SK-N-SH treated with all-trans-retinoic acid at 6 μM for 48 hours (cell line): Measurements from ENCODE around the gene WIPI1.

ENCODE experiments used
- ATAC-seq: fragments of 200-7000 bp; cut with Tn5 transposase; 3 replicates; pipeline ENCODE4 v1.9.1; 2020; ENCODE audit warnings: mild to moderate bottlenecking, moderate library complexity
- BACH2 ChIP-seq: fragments of 250-450 bp; sonication (Bioruptor Pico); IDR thresholded peaks from 2 replicates; pipeline ENCODE4 v1.9.0; 2021; ENCODE audit warnings: mild to moderate bottlenecking, borderline replicate concordance
- ESRRG ChIP-seq: fragments of 250-450 bp; sonication (Bioruptor Pico); IDR thresholded peaks from 2 replicates; pipeline ENCODE4 v1.6.1; 2021; ENCODE audit warnings: mild to moderate bottlenecking
- GLIS3 ChIP-seq: fragments of 250-450 bp; sonication (Bioruptor Pico); IDR thresholded peaks from 2 replicates; pipeline ENCODE4 v1.5.0; 2020; ENCODE audit warnings: mild to moderate bottlenecking, moderate library complexity
- ISL1 ChIP-seq: fragments of 250-450 bp; sonication (Bioruptor Pico); IDR thresholded peaks from 2 replicates; pipeline ENCODE4 v2.1.2; 2022; ENCODE audit warnings: mild to moderate bottlenecking, moderate library complexity
- OSR1 ChIP-seq: fragments of 250-450 bp; sonication (Bioruptor Pico); IDR thresholded peaks from 2 replicates; pipeline ENCODE4 v1.8.0; 2022; ENCODE audit warnings: moderate library complexity, mild to moderate bottlenecking, inconsistent platforms
- PPARA ChIP-seq: fragments of 250-450 bp; sonication (Bioruptor Pico); IDR thresholded peaks from 2 replicates; pipeline ENCODE4 v1.5.0; 2020; ENCODE audit warnings: mild to moderate bottlenecking, borderline replicate concordance
- RARB ChIP-seq: fragments of 250-450 bp; sonication (Bioruptor Pico); IDR thresholded peaks from 2 replicates; pipeline ENCODE4 v1.8.0; 2021; ENCODE audit warnings: mild to moderate bottlenecking, moderate library complexity
- SNAI2 ChIP-seq: fragments of 250-450 bp; sonication (Bioruptor Pico); IDR thresholded peaks from 2 replicates; pipeline ENCODE4 v1.5.0; 2020; ENCODE audit warnings: mild to moderate bottlenecking, moderate library complexity
- TCF4 ChIP-seq: fragments of 250-450 bp; sonication (Bioruptor Pico); IDR thresholded peaks from 2 replicates; pipeline ENCODE4 v1.8.0; 2021; ENCODE audit warnings: mild to moderate bottlenecking, moderate library complexity, borderline replicate concordance
- ZC3H10 ChIP-seq: fragments of 250-450 bp; sonication (Bioruptor Pico); IDR thresholded peaks from 2 replicates; pipeline ENCODE4 v1.5.1; 2021; ENCODE audit warnings: mild to moderate bottlenecking, moderate library complexity
- ZFP3 ChIP-seq: fragments of 250-450 bp; sonication (Bioruptor Pico); IDR thresholded peaks from 2 replicates; pipeline ENCODE4 v1.5.0; 2020; ENCODE audit warnings: mild to moderate bottlenecking, moderate library complexity
- ZFP30 ChIP-seq: fragments of 450-650 bp; formaldehyde crosslinking; IDR thresholded peaks from 2 replicates; pipeline ENCODE4 v1.5.0; 2022; ENCODE audit warnings: mild to moderate bottlenecking, moderate library complexity
- ZNF565 ChIP-seq: fragments of 450-650 bp; formaldehyde crosslinking; conservative IDR thresholded peaks from 2 replicates; pipeline ENCODE4 v1.5.0; 2020; ENCODE audit warnings: low read depth, mild to moderate bottlenecking, moderate library complexity
- ZNF70 ChIP-seq: fragments of 450-650 bp; formaldehyde crosslinking; IDR thresholded peaks from 2 replicates; pipeline ENCODE4 v1.5.0; 2020; ENCODE audit warnings: mild to moderate bottlenecking, moderate library complexity
- ZNF8 ChIP-seq: fragments of 450-650 bp; formaldehyde crosslinking; IDR thresholded peaks from 2 replicates; pipeline ENCODE4 v1.5.0; 2020; ENCODE audit warnings: mild to moderate bottlenecking, moderate library complexity
- TF ChIP-seq, protein P1 (sequence below): fragments of 250-450 bp; sonication (Bioruptor Pico); IDR thresholded peaks from 2 replicates; pipeline ENCODE4 v1.8.0; 2020; ENCODE audit warnings: mild to moderate bottlenecking, moderate library complexity, borderline replicate concordance
- TF ChIP-seq, protein P2 (sequence below): fragments of 250-450 bp; sonication (Bioruptor Pico); IDR thresholded peaks from 2 replicates; pipeline ENCODE4 v1.5.0; 2020; ENCODE audit warnings: mild to moderate bottlenecking, moderate library complexity
- TF ChIP-seq, protein P3 (sequence below): fragments of 250-450 bp; sonication (Bioruptor Pico); IDR thresholded peaks from 2 replicates; pipeline ENCODE4 v1.8.0; 2021; ENCODE audit warnings: low read depth, mild to moderate bottlenecking, moderate library complexity, borderline replicate concordance

WIPI1 gene

DNA sequence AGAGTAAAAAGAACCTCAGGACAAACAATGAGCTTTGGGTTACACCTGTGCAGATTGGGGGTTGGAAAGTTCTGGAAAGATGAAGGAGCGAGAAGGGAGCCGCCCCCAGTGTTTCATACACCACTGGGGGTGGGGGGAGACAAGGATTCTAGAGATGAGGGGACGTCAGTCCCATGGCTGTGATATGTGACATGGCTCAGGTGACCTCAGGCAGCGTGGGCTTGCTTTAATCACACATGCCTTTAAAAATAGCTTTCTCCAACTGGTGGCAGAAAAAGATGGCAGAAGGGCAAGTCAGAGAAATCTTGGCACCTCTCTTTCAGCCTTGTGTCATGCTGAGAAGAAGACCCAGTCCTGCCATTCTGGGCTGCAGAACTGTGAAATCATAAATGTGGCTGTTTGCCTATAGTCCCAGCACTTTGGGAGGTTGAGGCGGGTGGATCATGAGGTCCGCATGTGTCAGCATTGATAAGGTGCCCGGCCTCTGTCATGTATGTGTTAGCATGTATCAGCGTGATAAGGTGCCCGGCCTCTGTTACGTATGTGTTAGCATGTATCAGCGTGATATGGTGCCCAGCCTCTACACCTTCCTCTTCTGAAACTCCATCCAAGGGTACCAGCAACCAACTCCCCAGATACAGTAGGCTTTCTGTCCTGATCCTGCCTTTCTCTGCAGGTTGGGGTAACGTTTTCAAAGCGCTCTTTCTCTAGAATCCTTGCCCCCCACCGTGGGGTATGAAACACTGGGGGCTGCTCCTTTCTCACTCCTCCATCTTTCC, 25.0 kb downstream of the WIPI1 start (continued):
- TF ChIP-seq, protein P1, sequence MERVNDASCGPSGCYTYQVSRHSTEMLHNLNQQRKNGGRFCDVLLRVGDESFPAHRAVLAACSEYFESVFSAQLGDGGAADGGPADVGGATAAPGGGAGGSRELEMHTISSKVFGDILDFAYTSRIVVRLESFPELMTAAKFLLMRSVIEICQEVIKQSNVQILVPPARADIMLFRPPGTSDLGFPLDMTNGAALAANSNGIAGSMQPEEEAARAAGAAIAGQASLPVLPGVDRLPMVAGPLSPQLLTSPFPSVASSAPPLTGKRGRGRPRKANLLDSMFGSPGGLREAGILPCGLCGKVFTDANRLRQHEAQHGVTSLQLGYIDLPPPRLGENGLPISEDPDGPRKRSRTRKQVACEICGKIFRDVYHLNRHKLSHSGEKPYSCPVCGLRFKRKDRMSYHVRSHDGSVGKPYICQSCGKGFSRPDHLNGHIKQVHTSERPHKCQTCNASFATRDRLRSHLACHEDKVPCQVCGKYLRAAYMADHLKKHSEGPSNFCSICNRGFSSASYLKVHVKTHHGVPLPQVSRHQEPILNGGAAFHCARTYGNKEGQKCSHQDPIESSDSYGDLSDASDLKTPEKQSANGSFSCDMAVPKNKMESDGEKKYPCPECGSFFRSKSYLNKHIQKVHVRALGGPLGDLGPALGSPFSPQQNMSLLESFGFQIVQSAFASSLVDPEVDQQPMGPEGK (CRISPR knock-in tag) = no peak

DNA sequence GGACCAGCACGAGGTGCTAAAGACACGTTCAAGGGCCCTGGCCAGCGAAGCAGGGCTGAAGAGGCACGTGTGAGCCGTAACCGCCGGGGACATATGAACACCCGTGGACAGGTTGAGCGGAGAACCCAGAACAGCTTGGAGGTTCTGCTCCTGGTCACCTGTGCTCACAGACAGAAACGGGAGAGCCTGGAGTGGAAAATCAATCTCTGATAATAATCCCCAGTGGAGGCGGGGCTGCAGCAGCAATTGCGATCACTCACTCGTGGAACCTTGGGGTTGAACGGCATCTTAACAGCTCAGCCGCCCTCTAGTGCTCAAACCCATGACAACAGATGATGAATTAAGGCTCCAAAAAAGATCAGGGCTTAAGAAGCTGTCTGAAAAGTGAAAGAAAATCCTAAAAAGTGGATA, 25.6 kb downstream of the WIPI1 start:
- TF ChIP-seq, protein P2, sequence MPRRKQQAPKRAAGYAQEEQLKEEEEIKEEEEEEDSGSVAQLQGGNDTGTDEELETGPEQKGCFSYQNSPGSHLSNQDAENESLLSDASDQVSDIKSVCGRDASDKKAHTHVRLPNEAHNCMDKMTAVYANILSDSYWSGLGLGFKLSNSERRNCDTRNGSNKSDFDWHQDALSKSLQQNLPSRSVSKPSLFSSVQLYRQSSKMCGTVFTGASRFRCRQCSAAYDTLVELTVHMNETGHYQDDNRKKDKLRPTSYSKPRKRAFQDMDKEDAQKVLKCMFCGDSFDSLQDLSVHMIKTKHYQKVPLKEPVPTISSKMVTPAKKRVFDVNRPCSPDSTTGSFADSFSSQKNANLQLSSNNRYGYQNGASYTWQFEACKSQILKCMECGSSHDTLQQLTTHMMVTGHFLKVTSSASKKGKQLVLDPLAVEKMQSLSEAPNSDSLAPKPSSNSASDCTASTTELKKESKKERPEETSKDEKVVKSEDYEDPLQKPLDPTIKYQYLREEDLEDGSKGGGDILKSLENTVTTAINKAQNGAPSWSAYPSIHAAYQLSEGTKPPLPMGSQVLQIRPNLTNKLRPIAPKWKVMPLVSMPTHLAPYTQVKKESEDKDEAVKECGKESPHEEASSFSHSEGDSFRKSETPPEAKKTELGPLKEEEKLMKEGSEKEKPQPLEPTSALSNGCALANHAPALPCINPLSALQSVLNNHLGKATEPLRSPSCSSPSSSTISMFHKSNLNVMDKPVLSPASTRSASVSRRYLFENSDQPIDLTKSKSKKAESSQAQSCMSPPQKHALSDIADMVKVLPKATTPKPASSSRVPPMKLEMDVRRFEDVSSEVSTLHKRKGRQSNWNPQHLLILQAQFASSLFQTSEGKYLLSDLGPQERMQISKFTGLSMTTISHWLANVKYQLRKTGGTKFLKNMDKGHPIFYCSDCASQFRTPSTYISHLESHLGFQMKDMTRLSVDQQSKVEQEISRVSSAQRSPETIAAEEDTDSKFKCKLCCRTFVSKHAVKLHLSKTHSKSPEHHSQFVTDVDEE (CRISPR knock-in tag) = no peak
- TF ChIP-seq ISL1 (CRISPR knock-in tag) (no peak), ZFP30 (CRISPR knock-in tag) (no peak), ZNF8 (CRISPR knock-in tag) (no peak), ESRRG (CRISPR knock-in tag) (no peak), TCF4 (CRISPR knock-in tag) (no peak), PPARA (no peak)
- TF ChIP-seq, protein P3, sequence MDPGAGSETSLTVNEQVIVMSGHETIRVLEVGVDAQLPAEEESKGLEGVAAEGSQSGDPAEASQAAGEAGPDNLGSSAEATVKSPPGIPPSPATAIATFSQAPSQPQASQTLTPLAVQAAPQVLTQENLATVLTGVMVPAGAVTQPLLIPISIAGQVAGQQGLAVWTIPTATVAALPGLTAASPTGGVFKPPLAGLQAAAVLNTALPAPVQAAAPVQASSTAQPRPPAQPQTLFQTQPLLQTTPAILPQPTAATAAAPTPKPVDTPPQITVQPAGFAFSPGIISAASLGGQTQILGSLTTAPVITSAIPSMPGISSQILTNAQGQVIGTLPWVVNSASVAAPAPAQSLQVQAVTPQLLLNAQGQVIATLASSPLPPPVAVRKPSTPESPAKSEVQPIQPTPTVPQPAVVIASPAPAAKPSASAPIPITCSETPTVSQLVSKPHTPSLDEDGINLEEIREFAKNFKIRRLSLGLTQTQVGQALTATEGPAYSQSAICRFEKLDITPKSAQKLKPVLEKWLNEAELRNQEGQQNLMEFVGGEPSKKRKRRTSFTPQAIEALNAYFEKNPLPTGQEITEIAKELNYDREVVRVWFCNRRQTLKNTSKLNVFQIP (CRISPR knock-in tag) = no peak
- no peak for ATAC-seq

DNA sequence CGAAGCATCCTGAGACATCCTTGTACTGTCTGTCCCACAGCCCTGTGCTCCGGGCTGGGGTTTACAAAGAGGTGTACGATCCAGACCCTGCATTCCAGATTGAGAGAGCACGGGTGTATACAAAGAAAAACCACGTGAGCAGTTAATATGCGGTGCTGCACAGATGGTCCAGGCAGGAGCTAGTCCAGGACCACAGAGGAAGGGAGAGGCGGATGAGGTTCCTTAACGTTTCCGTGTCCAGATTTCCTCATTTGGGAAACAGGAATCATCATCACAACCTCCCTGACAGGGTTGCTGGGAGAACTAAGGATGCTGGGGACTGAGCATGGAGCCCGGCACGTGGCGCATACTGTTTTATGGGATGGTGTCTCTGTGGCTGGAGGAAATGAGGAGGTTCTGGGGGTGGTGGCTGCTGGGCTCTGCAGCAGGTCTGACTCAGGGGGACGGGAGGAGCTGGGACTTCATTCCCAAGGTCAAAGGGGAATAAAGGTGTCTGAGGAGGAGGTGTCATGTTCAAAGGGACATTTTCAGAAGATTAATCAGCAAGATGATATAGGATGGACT, 26.2 kb downstream of the WIPI1 start:
- TF ChIP-seq OSR1 (CRISPR knock-in tag) (no peak), ZNF70 (CRISPR knock-in tag) (no peak), GLIS3 (CRISPR knock-in tag) (no peak), TCF4 (CRISPR knock-in tag) (no peak)
- TF ChIP-seq, all 23 proteins: peak for 0
- ATAC-seq = no peak

DNA sequence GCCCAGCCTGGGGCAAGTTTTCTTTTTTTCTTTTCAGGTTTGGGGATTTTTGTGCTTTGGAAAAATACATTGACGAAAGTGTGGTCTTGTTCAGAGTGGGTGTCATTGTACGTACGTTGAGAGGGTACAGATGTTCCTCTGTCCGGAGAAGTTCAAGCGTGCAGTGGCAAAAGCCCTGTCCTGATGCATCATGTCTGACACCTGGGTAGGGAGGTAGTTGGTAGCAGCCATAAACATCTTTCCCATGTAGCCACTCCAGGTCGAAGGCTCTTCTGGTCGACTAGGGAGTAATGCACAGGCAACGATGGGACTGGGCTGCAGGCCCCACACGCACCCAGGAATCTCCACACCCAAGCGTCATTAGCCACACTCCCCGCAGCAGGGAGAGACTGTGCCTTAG, 27.4 kb downstream of the WIPI1 start:
- TF ChIP-seq RARB (CRISPR knock-in tag) (no peak), ZFP30 (CRISPR knock-in tag) (no peak), ZC3H10 (no peak), SNAI2 (CRISPR knock-in tag) (no peak), TCF4 (CRISPR knock-in tag) (no peak)
- TF ChIP-seq, all 23 proteins: peak for 0
- no peak for ATAC-seq

DNA sequence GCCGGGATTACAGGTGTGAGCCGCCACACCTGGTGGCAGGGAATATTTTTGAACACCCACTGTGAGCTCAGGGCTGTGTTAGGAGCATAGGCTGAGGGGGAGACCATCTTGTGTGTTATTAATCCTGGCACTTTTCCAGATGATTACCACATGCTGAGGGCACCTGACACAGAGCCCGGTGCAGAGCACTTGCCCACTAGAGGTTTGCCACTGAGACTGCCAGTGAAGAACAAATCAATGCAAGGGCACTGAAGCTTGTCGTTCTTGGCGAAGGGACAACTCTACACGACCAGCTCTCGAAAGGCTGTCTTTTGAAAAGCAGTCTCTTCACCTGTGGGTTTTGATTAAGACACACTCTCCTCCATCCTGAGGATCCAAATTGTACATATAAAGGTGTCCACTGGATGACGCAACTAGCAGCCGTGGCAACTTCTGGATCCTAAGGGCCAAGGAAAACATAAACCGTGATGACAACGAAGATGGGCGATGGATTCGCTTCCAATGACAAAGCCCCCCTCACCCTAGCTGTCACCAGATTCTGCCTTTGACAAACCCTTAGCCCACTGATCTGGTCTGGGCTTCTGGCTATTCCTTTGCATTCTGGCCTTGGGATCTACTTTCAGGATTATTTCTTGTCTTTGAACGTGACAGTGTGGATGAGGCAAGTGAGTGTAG, 28.7 kb downstream of the WIPI1 start:
- no peak for ATAC-seq
- TF ChIP-seq OSR1 (CRISPR knock-in tag) (no peak), ISL1 (CRISPR knock-in tag) (no peak), ZNF565 (CRISPR knock-in tag) (no peak), ZNF8 (CRISPR knock-in tag) (no peak), SNAI2 (CRISPR knock-in tag) (no peak), ZFP3 (CRISPR knock-in tag) (no peak), PPARA (no peak), ESRRG (CRISPR knock-in tag) (no peak), BACH2 (no peak)
- TF ChIP-seq, protein P2 (CRISPR knock-in tag) = no peak
- TF ChIP-seq, protein P3 (CRISPR knock-in tag) = no peak
